Gastrocnemius medialis (tissue), 4 donors: ENCODE results near the gene THAP4. TPM values are rescaled to one million over a fixed set of nuclear protein-coding genes. Genes with fewer than 3 reads are reported as not detected.

Experiments
- ATAC-seq, 2 donors: fragments of 150-250 bp; one replicate each; pipeline ENCODE4 v1.9.1; 2016
- DNase-seq, 2 donors: peaks; one replicate each; pipeline ENCODE4 v3.0.0-alpha.2; 2019
- H3K27ac ChIP-seq, 4 donors: fragments of 200-600 bp; sonication (generic); 1 replicate in 1 of 4; 2 replicates in 3 of 4; pipeline ENCODE4 v1.5.1; 2016 to 2018; ENCODE audit warnings: mild to moderate bottlenecking in 2 of 4, moderate library complexity in 1 of 4
- H3K27me3 ChIP-seq, 3 donors: fragments of 200-600 bp; sonication (generic) in 2 of 3; 1 replicate in 1 of 3; 2 replicates in 2 of 3; pipeline versions ENCODE4 v1.5.1 to v1.6.0; 2016 to 2019; ENCODE audit warnings: mild to moderate bottlenecking in 1 of 3, moderate library complexity in 1 of 3
- H3K36me3 ChIP-seq, 2 donors: fragments of 200-600 bp; sonication (generic) in 1 of 2; one replicate each; pipeline ENCODE4 v1.5.1; 2017 to 2018
- H3K4me1 ChIP-seq, 2 donors: fragments of 200-600 bp; sonication (generic) in 1 of 2; one replicate each; pipeline ENCODE4 v1.5.1; 2016 to 2017; ENCODE audit warnings: mild to moderate bottlenecking in 2 of 2
- H3K4me3 ChIP-seq, 4 donors: fragments of 200-600 bp; sonication (generic) in 3 of 4; 1 replicate in 1 of 4; 2 replicates in 3 of 4; pipeline ENCODE4 v1.5.1; 2016 to 2019; ENCODE audit warnings: mild to moderate bottlenecking in 2 of 4
- H3K9me3 ChIP-seq, 3 donors: fragments of 200-600 bp; sonication (generic) in 2 of 3; 1 replicate in 1 of 3; 2 replicates in 2 of 3; pipeline ENCODE4 v1.5.1; 2016 to 2019
- CTCF ChIP-seq, 5 experiments: fragments of 450-650 bp in 3 of 5; fragments of 200-600 bp in 2 of 5; sonication (generic) in 2 of 5; IDR thresholded peaks in 4 of 5; conservative IDR thresholded peaks in 1 of 5; 1 replicate in 4 of 5; 2 replicates in 1 of 5; pipeline ENCODE4 v1.5.1; 2016 to 2019; ENCODE audit warnings: antibody characterized with exemption in 5 of 5, mild to moderate bottlenecking in 3 of 5, moderate library complexity in 3 of 5
- POLR2A ChIP-seq, 2 donors: fragments of 450-650 bp; IDR thresholded peaks; one replicate each; pipeline ENCODE4 v1.6.1; 2017; ENCODE audit warnings: antibody characterized with exemption in 2 of 2, mild to moderate bottlenecking in 2 of 2, moderate library complexity in 2 of 2
- in situ Hi-C, 4 donors: fragments of 200-750 bp; cut with MboI; loops; one replicate each; pipeline versions ENCODE4 v1.15.0 to v1.8.0; 2017; ENCODE audit warnings: low sequenced_read_pairs in 4 of 4
- intact Hi-C: fragments of 100-400 bp; cut with DNase I; formaldehyde crosslinking; loops from one replicate; pipeline ENCODE4 v1.15.1; 2023; ENCODE audit warnings: low total_unique reads
- total RNA-seq, 4 donors: library from RNA; depleted of rRNA; stranded (reverse); fragments of >200 nt; gene quantifications; one replicate each; pipeline versions ENCODE4 v1.1.0 to v1.2.3, GENCODE V29; 2016

THAP4 gene
- total RNA-seq, 4 donors from 2014 or later = 71.3 to 83.3 (median 79.9) TPM

- H3K27me3 ChIP-seq = no peaks in the 10 kb centered on the region
These were observed 38.9 kb upstream of the THAP4 start for GRCh38 chr2:241675885-241676284.

GRCh38 chr2:241673797-241674725 is 37.1 kb upstream of the THAP4 start:
- ATAC-seq (no peak), DNase-seq (no peak)
- intact Hi-C loops (no loop called here), in situ Hi-C loops (no loop called here)
- Histone ChIP-seq H3K9me3 (no peaks in the 10 kb centered on the region), H3K27me3 (no peaks in the 10 kb centered on the region), H3K36me3 (peaks cover 0 to 46% of the 10 kb centered on the region in 2 donors), H3K4me3 (no peak overlapping the region), H3K27ac (no peak overlapping the region), H3K4me1 (no peaks in the 10 kb centered on the region)
- TF ChIP-seq POLR2A (IDR thresholded peaks at IDR 0.05) = no peak
- no peak for TF ChIP-seq CTCF (IDR thresholded peaks at IDR 0.05 in 4 of 5, conservative IDR thresholded peaks at IDR 0.05 in 1 of 5)

More at GRCh38 chr2:241675885-241676284, 38.9 kb upstream of the THAP4 start:
- DNase-seq (no peak), ATAC-seq (no peak)
- Histone ChIP-seq H3K36me3 (peaks cover 0 to 30% of the 10 kb centered on the region in 2 donors), H3K9me3 (no peaks in the 10 kb centered on the region), H3K4me1 (no peaks in the 10 kb centered on the region), H3K27ac (no peak overlapping the region), H3K4me3 (no peak overlapping the region)
- intact Hi-C loops = no loop called here
- TF ChIP-seq POLR2A (IDR thresholded peaks at IDR 0.05) = no peak
- in situ Hi-C loops = no loop called here

- ATAC-seq = no peak
- no peak for TF ChIP-seq CTCF (IDR thresholded peaks at IDR 0.05 in 4 of 5, conservative IDR thresholded peaks at IDR 0.05 in 1 of 5)
- no peak for TF ChIP-seq POLR2A (IDR thresholded peaks at IDR 0.05)
- intact Hi-C loops = no loop called here
These were observed 36.3 kb upstream of the THAP4 start for GRCh38 chr2:241673189-241673663.

GRCh38 chr2:241672243-241673188 is 35.6 kb upstream of the THAP4 start:
- TF ChIP-seq POLR2A (IDR thresholded peaks at IDR 0.05) = no peak
- no peak for TF ChIP-seq CTCF (IDR thresholded peaks at IDR 0.05 in 4 of 5, conservative IDR thresholded peaks at IDR 0.05 in 1 of 5)
- peaks cover 0 to 53% of the 10 kb centered on the region in 2 donors for H3K36me3 ChIP-seq
- ATAC-seq = no peak

More at GRCh38 chr2:241673189-241673663, 36.3 kb upstream of the THAP4 start:
- H3K4me1 ChIP-seq = no peaks in the 10 kb centered on the region
- no peak for DNase-seq
- no peaks in the 10 kb centered on the region for H3K9me3 ChIP-seq
- no peak overlapping the region for H3K4me3 ChIP-seq
- in situ Hi-C loops = no loop called here
- H3K27ac ChIP-seq = no peak overlapping the region
- H3K36me3 ChIP-seq = peaks cover 0 to 51% of the 10 kb centered on the region in 2 donors
- H3K27me3 ChIP-seq = no peaks in the 10 kb centered on the region

More at GRCh38 chr2:241672243-241673188, 35.6 kb upstream of the THAP4 start:
- in situ Hi-C loops = no loop called here
- Histone ChIP-seq H3K4me1 (no peaks in the 10 kb centered on the region), H3K9me3 (no peaks in the 10 kb centered on the region), H3K27me3 (no peaks in the 10 kb centered on the region), H3K4me3 (no peak overlapping the region), H3K27ac (no peak overlapping the region)
- intact Hi-C loops = no loop called here
- no peak for DNase-seq
